ENCODE data around the gene KCNN3.

- TF ChIP-seq STAT6 (CRISPR knock-in tag; IDR thresholded peaks at IDR 0.05; ENCODE audit: borderline replicate concordance) = no peak
- no peak for TF ChIP-seq ZBTB43 (CRISPR knock-in tag; conservative IDR thresholded peaks at IDR 0.05)
- no peak for TF ChIP-seq PBX3 (CRISPR knock-in tag; IDR thresholded peaks at IDR 0.05; ENCODE audit: borderline replicate concordance)
- TF ChIP-seq CTCF (CRISPR knock-in tag; IDR thresholded peaks at IDR 0.05) = no peak
- no peak for TF ChIP-seq ZHX1 (CRISPR knock-in tag; IDR thresholded peaks at IDR 0.05; ENCODE audit: low read depth)
- TF ChIP-seq SP1 (IDR thresholded peaks at IDR 0.05) = no peak
- no peak for TF ChIP-seq SP1 (CRISPR knock-in tag; IDR thresholded peaks at IDR 0.05)
- no peak for TF ChIP-seq FIP1L1 (IDR thresholded peaks at IDR 0.05; ENCODE audit: borderline replicate concordance, insufficient read depth, low read depth, low read length)
- TF ChIP-seq MAFK (conservative IDR thresholded peaks at IDR 0.05 in 1 of 2, IDR thresholded peaks at IDR 0.05 in 1 of 2; ENCODE audit: low read length in 2 of 2) = no peak
- no peak for TF ChIP-seq ZBTB7A (CRISPR knock-in tag; IDR thresholded peaks at IDR 0.05)
- TF ChIP-seq CREB1 (IDR thresholded peaks at IDR 0.05) = no peak
- no peak for TF ChIP-seq CREB1 (CRISPR knock-in tag; IDR thresholded peaks at IDR 0.05)
These were observed 38.9 kb upstream of the KCNN3 start for GRCh38 chr1:154908937-154909336.

All from HepG2 (cell line).